NCI-H226 (cell line): ENCODE data around the gene CIZ1.
"Not testable (repeated sequence)": the region's sequence is repeated elsewhere in the genome, so short reads cannot be mapped to it uniquely, and the experiment has no call there.

ENCODE experiments used
- DNase-seq: peaks from one replicate; pipeline ENCODE4 v3.0.0-alpha.2; 2015

The CIZ1 gene

DNA sequence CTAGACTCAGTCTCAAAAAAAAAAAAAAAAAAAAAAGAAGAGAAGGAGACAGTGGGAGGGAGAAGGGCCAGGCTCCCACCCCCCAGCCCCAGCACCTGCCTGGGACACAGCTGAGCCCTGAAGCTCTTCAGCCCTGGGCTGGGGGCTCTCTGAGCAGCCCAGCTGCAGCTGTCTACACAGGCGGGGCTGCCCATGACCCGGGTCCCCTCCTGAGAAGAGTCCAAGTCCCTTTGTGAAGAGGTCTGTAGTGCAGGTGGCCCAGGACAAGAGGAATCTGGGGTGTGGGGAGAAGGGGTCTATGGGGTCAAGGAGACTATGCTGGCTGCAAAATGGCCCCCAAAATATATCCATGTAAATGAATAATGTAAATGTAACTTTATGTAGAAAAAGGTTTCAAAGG, 48.8 kb downstream of the CIZ1 start:
- DNase-seq: no peak

DNA sequence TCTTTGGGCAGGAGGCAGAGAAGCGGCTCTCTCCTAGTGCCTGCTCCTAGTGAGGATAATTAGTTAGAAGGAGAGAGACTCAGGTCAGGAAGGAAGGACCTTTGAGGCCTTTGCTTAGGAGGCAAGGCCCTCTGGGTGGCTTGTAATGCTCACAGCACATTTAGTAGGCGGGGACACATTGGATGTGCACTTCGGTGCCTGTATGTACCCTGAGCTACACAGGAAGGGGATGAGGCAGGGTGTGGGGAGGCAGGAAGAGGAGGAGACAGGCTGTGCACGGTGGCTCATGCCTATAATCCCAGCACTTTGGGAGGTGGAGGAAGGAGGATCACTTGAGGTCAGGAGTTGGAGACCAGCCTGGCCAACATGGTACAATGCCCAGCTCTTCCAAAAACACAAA, 49.3 kb downstream of the CIZ1 start:
- no peak for DNase-seq

DNA sequence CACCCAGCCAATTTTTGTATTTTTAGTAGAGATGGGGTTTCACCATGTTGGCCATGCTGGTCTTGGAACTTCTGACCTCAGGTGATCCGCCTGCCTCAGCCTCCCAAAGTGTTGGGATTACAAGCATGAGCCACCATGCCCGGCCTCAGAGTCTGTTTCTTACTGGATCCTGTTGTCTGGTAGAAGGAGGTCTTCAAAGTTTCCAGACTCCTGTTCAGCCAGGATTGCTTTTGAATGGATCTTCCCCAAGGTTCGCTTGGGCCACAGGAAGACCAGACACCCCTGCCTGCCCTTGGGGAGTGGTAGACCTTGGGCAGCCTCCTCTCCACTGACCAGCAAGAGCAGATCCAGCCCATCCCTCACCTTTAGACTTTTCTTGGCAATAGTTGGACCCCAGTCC, 49.8 kb downstream of the CIZ1 start:
- DNase-seq: no peak

DNA sequence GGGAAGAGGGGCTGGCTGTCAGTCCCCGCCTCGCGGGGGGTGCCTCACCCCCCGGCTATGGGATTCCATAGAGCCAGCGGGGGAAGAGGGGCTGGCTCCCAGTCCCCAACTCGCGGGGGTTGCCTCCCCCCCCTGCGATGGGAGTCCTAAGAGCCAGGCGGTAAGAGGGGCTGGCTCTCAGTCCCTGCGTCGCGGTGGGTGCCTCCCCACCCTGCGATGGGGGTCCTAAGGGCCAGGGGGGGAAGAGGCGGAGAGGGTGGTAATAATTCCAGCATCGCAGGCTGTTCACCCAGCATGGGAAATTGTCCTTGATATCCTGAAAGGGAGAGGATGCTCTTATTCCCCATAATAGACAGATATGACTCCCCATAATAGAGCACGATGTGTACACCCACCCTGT, 51.8 kb downstream of the CIZ1 start:
- DNase-seq: no peak

DNA sequence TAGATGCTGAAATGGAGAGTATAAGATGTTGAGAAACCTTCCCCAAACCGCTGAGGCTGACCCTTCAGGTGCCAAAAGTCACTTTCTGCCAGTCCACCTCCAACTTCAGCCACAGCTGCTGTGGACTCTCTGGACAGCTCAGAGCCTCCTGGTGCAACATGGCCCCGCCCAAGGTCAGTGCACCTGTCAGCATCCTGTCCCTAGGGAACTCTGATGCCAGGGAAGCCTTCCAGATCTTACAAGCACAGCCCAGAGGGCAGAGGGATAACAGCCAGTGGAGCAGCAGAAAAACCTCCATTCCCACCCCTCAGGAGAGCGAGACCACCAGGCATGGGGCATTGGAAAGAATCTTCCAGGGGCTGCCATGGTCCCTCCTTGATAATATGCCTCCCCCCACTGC, 53.4 kb downstream of the CIZ1 start:
- DNase-seq: no peak

DNA sequence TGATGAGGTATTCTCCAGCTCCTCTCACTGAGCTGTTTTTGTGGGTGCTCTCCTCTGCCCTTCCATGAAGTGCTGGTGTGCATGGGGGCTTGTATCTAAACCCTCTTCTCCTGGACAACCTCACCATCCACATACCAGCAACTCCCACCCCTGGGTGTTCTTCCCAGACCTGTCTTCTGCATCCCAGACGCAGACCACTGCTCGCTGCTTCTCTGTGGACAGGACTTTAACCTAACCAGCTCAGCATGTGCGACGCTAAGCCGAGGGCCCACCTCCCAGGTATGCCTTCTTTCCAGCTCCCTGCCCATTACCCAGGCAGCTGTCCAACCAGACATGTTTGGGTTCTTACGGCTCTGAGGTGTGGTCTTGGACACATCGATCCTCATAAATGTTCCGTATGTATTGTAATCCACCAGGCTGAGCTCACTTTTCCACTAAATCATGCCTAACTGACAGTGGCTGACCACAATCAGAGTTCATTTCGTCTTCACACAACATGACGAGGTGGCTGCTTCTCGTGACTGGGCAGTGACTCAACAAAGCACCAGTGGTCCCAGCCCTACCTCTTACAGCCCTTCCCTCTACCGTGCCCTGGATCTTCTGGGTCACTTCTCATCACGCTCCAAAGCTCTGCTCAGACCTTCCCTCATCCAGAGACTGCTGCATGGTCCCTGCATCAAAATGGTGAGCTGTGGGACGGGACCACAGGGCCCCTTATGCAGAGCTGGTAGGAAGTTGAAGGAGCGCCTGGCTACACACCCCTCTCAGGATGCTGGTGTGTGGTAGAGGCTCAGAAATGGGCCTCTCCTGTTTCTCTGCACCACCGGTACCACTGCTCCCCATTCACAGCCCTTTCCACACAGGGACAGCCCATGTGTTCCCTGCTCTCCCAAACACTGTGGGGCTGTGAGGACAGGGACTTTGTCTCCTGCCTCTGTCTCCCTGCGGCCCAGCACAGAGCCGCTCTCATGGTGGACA, 54.3 kb downstream of the CIZ1 start:
- no peak for DNase-seq

DNA sequence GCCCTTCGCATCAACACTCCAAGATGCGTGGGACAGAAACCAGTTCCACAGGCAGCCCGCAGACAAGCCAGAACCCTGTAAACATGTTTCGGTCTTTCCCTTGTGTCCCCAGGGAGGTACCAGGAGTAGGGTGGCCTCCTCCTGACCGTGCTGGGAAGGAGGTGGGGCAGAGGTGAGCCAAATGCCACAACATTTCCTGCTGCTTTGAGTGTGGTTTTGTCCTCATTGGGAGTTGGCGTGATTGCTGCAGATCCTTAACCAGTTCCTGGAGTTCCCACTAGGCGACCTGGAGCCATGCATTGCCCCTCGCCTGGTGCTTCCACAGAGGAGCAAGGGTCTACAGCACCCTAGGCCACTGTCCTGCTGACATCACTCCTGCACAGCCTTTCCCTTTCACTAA, 55.8 kb downstream of the CIZ1 start:
- not testable (repeated sequence) for DNase-seq

DNA sequence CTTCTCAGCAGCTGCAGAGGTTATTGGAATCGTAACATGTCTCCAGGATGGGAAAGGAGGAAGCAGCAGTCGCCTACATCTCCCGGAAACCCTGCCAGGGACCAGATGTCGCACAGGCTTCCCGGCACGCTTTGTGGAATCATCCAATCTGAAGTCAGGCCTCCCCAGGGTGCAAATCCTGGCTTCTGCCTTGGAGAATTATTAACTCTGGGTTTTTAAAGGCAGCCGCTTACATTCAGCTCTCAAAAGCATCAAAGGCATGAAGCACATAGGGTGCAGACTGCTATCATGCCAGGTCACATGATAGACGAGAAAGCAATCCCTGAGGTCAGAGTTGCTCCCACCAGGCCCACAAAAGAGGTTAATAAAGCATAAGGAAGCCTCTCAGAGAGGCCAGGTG, 59.2 kb downstream of the CIZ1 start:
- not testable (repeated sequence) for DNase-seq

DNA sequence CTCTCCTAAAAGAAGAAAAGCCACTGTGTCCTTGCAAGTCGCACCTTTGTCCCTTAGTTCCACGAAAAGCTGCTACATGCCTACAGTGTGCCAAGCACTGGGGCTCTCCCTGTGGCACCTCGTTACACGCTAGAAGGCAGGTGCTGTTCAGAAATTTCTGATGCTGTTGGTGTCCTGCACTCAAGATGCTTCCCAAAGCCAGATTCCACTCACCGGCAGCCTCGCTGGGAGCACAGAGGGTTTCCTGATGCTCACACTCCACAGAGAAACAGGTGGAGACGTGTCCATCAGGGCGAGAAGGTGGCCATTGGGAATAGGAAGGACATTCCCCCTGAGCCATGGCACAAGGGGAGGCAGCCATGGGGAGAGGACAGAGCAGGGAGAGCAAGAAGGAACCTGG, 60.0 kb downstream of the CIZ1 start:
- DNase-seq: not testable (repeated sequence)

DNA sequence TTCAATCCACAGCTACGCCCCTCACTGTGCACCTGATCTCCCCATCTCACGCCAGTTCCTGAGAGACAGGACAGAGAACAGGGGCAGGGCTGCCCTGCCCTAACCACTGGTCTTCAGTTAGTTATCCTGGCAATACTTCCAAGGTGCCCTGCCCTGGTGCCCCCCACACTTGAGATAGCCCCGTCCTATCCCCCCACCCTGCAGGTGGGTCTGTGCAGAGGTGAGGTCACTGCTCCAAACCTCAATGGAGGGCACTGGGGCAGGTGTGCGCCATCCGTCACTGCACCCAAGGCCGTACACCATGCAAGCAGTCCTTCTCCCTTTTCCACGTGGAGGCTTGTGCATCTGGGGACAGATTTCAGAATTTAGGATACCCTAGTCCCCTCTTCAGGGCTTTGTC, 60.7 kb downstream of the CIZ1 start:
- DNase-seq: not testable (repeated sequence)

DNA sequence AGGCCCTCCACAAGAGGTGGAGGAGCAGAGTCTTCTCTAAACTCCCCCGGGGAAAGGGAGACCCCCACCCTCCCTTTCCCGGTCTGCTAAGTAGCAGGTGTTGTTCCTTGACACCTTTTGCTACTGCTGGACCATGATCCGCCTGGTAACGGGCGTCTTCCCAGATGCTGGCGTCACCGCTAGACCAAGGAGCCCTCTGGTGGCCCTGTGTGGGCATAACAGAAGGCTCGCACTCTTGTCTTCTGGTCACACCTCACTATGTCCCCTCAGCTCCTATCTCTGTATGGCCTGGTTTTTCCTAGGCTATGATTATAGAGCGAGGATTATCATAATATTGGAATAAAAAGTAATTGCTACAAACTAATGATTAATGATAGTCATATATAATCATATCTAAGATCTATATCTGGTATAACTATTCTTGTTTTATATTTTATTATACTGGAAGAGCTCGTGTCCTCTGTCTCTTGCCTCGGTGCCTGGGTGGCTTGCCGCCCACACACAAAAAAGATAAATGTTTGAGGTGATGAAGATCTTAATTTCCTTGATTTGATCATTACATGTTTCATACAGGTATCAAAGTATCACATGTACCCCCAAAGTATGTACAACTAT, 61.3 kb downstream of the CIZ1 start:
- not testable (repeated sequence) for DNase-seq

DNA sequence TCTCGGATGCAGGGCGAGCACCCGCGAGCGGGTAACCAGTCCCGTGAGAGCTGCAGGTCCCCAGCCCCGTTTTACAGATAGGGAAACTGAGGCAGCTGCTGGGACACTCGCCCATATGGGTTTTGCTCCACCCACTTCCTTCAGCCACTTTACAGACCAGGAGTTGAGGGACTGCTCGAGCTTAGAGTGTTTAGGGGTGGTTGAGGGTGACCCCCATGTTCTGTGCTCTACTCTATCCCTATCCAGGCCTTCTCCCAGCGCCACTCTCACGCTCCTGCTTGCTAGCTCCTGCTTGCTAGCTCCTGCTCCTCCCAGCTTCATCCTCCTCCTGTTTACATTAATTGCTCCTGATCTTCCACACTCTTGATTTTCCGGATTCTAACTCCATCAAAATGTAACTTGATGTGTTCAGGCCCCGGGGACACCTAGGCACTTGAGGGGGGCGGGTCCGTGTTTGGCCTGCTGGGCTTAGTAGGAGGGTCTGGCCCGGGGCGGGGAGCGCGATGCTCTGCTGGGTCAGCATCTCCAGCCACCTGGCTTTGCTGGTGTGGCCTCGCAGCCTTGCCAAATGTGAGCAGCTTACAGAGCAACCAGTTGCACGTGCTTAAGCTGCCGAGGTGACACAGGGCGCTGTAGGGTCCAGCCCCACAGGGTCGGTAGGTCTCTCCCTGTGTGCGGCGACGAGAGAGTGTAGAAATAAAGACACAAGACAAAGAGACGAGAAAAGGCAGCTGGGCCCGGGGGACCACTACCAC, 62.4 kb downstream of the CIZ1 start:
- DNase-seq: no peak

DNA sequence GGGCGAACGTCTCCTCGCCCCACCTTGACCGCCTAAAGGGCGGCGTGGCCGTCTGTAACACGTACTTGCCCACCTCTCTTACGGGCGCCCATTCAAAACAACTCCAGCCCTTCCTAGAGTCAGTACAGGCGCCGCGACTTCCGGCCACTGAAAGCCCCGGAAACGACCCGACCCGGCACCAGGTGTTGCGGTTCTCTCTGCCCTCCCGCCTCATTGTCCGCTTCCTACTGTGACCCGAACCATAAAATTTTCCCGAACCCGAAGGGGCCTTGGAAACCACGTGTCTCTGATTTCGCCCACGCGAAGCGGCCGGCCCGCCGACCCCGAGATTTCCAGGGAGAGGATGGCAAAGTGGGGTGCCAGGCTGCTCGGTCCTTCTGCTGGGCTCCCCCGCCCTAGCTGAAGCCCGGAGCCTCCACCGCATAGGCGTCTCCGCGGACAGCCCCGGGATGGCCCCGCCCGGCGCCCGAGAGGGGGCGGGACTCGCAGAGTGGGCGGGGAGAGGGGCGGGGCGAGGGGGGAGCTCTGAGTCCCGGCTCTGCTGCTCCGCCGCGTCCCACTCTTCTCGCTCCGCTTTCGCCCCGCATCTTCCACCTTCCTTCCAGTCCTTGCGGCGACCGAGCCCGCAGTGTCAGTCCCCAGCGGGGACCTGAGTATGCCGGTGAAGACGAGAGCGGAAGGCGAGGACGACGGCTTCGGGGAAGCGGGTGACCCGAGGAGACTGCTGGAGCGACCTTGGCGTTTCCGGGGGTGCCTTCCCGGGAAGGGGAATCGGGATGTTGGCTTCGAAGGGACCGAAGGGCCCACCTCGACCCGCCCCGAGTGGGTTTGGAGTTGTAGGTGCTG, 63.2 kb downstream of the CIZ1 start:
- peak; percentile 87 for DNase-seq

DNA sequence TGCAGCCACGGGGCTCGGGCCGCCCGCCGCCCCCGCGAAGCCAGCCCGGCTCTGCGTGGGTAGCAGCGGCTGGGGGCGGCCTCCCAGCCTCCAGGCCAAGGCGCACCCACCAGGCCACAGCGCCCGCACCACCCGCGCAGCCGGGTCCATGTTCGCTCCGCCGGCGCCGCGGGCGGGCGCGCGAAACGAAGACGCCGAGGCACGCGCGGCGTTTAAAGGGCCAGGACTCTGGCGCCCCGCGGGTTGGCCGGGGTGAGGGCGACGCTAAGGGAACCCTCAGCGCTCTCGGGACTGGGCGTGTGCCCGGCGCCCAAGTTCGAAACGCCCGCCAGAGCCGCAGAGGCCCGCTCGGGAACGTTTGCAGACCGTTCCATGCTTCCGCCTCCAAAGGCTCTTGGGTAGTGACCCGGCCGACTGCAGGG, 63.8 kb downstream of the CIZ1 start, which contains the start of gene PTGES2:
Gene PTGES2 (minus strand): TSS at position 162 of the 422 bp plus-strand sequence. CDS start 12 bp downstream, at position 150.
- DNase-seq: peak; percentile 83

DNA sequence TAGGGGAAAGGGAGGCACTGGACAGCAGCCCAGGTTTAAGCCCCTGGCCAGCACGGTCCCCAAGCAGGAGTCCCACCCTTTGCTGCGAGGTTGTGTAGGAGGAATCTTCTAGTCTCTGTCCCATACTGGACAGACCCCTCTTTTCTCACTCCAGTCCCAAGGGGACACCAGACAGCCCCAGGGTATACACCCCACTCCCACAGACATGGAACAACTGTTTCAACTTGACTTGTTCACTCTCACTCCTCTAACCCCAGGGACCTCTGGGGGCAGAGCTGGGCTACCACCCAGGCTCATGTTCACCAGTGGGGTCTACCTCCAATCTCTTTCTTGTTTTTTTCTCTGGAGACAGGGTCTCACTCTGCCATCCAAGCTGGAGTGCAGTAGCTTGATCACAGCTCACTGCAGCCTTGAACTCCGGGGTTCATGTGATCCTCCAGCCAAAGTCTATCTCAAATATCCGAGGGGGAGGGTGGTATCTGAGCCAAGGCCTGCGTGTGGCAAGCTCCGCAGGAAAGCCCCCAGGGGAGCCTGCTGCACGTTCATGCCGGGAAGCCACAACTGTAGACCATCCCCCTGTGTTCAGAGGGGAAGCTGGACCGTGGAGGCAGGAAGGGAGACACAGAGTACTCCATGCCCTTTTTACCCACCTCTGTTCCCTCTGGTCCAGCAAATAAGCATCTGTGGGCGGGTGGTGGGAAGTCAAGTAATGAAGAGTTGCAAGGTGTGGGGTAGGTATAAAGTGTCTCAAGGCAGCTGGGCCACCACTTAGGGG, 65.6 kb downstream of the CIZ1 start:
- no peak for DNase-seq

DNA sequence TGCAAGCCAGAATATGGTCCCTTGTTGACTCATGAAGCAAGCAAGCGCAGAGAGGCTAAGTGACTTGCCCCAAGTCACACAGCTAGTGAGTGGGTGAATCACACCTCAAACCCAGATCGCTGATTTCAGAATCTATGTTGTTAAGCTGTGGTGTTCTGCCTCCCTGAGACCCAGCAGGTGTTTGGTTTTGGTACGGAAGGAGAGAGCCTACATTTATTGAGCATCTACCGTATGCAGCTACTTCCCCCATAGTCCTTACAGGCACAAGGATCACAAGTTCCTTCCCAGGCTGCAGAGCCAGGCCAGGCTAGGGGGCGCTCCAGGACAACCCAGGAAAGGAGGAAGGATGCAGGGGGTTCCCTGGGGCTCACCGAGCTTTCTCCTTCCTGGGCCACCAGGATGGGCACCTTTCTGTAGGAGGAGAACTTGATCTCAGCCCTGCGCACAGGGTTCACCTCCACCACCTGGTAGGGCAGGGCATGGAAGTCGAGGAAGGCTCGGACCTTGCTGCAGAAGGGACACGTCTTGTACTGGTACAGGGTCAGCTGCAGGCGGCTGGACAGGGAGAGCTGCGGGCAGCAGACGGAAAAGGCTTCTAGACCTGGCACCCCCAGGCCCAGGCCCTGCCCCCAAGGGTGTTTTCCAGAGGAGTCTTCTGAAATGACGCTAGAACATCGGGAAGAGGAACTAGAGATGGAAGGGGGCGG, 66.3 kb downstream of the CIZ1 start:
- DNase-seq: peak; percentile 29

DNA sequence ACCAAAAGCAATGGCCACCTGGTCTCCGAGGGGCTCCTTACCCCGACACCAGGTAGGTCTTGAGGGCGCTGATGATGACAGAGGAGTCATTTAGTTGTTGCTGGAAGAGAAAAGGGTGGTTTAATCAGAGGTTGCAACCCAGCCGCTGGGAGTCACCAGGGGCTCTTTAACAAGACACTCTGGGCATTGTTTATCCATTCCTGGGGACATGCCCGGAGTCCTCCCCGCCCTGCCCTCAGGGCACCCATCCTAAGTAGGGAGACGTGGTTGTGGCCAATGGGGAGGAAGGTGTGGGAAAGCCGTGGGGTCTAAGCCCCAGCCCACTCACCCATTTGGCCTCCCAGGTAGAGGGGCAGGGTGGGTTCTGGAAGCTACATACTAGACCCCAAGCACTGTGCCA, 66.9 kb downstream of the CIZ1 start:
- no peak for DNase-seq

DNA sequence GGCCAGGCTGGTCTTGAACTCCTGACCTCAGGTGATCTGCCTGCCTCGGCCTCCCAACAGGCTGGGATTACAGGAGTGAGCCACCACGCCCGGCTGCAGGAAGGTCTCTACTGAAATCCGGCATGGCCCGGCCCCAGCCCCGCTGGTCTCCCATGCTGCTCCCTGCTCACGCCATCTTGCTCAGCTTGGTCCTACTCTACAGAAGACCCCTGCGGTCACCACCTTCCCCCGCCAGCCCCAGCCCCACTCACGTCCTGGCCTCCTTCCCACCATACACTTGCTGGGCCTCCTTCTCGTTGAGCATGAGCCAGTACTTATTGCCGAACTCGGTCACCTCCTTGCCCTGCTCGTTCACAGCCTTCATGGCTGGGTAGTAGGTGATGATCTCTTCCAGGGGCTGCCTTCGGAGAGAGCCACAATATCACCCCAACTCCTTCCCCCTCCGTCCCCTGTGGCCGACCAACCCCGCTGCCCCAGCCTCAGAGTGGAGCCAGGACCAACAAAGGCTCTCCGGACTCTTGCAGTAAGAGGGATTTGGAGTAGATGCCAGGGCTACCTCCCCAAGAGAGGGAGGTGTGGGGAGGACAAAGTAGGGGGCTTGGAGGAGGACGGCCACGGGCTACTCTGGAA, 67.8 kb downstream of the CIZ1 start:
- DNase-seq: no peak

DNA sequence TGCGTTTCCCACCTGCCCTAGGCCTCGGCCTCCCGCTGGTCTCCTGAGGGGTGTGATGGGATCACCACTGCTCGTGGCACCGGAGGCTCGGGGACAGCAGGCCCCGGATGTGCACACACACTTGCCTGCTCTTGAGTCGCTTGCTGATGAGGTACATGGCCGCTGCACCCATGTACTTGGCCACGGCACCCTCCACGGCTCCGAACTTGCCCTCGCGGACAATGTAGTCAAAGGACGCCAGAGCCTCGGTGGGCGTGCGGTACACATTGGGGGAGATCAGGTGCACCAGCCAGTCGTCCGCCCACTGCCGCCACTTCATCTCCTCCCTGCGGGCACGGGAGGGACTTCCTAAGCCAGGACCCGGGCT, 68.6 kb downstream of the CIZ1 start:
- no peak for DNase-seq
